ENCODE measurements around the gene KANK4. TPM values are rescaled to one million over a fixed set of nuclear protein-coding genes. Genes with fewer than 3 reads are reported as not detected.
"Not testable (repeated sequence)": the region's sequence is repeated elsewhere in the genome, so short reads cannot be mapped to it uniquely, and the experiment has no call there.

KANK4 gene
- total RNA-seq, 2 experiments from 2014 or later, result not detected

DNA sequence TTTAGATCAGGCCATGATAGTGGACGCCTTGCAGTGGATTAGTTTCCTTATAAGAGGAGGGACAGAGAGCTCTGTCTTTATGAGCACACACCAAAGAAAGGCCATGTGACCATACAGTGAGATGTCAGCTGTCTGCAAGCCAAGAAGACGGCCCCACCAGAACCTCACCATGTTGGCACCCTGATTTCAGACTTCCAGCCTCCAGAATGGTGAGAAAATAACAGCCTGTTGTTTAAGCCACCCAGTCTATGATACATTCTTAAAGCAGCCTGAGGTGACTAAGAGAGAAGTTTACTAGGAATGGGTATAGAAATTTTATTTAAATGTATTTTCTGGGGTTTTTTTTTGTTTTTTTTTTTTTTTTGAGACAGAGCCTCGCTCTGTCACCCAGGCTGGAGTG is 95.1 kb downstream of the KANK4 start:
- H3K9me3 Mint-ChIP-seq, result no peaks in the 10 kb centered on the region
- no peak overlapping the region for H3K27ac Mint-ChIP-seq
- DNase-seq, result no peak
- no peaks in the 10 kb centered on the region for H3K4me1 Mint-ChIP-seq
- no peak overlapping the region for H3K4me3 Mint-ChIP-seq
- H3K36me3 Mint-ChIP-seq, result no peaks in the 10 kb centered on the region
- no peak for ATAC-seq (ENCODE audit: low read depth)
- no peaks in the 10 kb centered on the region for H3K27me3 Mint-ChIP-seq
- POLR2A ChIA-PET, result no interaction called here

DNA sequence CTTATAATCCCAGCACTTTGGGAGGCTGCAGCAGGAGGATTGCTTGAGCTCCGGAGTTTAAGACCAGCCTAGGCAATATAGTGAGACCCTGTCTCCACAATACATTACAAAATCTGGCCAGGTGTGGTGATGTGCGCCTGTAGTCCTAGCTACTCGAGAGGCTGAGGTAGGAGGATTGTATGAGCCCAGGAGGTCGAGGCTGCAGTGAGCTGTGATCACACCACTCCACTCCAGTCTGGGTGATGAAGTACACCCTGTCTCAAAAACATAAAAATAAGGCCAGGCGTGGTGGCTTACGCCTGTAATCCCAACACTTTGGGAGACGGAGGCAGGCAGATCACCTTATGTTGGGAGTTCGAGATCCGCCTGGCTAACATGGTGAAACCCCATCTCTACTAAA is 96.9 kb downstream of the KANK4 start:
- no peaks in the 10 kb centered on the region for H3K27me3 Mint-ChIP-seq
- H3K27ac Mint-ChIP-seq, result no peak overlapping the region
- no peak for DNase-seq
- POLR2A ChIA-PET, result no interaction called here
- H3K4me3 Mint-ChIP-seq, result no peak overlapping the region
- no peak for ATAC-seq (ENCODE audit: low read depth)
- no peaks in the 10 kb centered on the region for H3K4me1 Mint-ChIP-seq
- H3K9me3 Mint-ChIP-seq, result no peaks in the 10 kb centered on the region
- no peaks in the 10 kb centered on the region for H3K36me3 Mint-ChIP-seq

DNA sequence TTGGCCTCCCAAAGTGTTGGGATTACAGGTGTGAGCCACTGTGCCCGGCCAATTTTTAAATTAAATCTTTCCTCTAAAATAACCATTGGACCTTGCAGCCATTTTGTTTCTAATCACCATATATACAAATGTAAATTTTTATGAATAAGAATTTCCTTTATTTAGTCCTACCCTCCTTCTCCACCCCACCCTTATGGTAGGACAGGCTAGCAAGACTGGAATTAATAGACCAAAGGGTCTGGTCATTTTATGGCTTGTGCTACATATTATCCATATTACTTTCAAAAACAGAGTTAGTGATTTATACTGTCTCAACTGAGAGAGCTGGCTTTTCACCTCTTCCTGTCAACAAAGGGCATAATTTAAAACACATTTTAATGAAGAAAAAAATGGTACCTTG is 98.1 kb downstream of the KANK4 start:
- H3K27ac Mint-ChIP-seq, result no peak overlapping the region
- POLR2A ChIA-PET, result no interaction called here
- H3K27me3 Mint-ChIP-seq, result no peaks in the 10 kb centered on the region
- DNase-seq (no peak), ATAC-seq (ENCODE audit: low read depth) (no peak)
- no peaks in the 10 kb centered on the region for H3K4me1 Mint-ChIP-seq
- H3K4me3 Mint-ChIP-seq, result no peak overlapping the region
- H3K9me3 Mint-ChIP-seq, result no peaks in the 10 kb centered on the region
- H3K36me3 Mint-ChIP-seq, result no peaks in the 10 kb centered on the region

DNA sequence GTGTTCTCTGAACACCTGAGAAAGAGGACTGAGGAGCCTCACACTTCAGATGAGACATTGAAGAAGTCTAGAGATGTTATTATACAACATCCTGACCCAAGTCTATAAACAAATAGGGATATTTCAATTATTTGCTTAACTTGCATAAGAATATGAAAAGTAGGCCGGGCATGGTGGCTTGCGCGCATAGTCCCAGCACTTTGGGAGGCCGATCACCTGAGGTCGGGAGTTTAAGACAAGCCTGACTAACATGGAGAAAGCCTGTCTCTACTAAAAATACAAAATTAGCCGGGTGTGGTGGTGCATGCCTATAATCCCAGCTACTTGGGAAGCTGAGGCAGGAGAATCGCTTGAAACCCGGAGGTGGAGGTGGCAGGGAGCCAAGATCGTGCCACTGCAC is 98.8 kb downstream of the KANK4 start:
- POLR2A ChIA-PET; H3K4me3 Mint-ChIP-seq; ATAC-seq (ENCODE audit: low read depth); H3K27me3 Mint-ChIP-seq; H3K4me1 Mint-ChIP-seq; H3K36me3 Mint-ChIP-seq; H3K9me3 Mint-ChIP-seq; DNase-seq; H3K27ac Mint-ChIP-seq: not testable (repeated sequence)

DNA sequence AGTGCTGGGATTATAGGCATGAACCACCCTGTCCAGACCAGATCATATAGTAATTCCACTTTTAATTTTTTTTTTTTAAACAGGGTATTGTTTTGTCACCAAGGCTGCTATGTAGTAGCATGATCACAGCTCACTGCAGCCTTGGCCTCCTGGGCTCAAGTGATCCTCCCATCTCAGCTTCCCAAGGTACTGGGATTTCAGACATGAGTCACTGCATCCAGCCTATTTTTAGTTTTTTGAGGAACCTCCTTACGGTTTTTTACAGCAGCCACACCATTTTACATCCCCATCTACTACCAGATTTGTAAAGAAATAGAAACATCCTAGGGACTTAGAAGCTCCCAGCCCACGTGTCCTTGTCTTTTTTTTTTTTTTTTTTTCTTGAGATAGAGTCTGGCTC is 100.6 kb downstream of the KANK4 start:
- no peak for DNase-seq
- no peaks in the 10 kb centered on the region for H3K27me3 Mint-ChIP-seq
- H3K36me3 Mint-ChIP-seq, result no peaks in the 10 kb centered on the region
- no peak overlapping the region for H3K4me3 Mint-ChIP-seq
- POLR2A ChIA-PET, result no interaction called here
- H3K27ac Mint-ChIP-seq, result no peak overlapping the region
- no peaks in the 10 kb centered on the region for H3K4me1 Mint-ChIP-seq
- no peak for ATAC-seq (ENCODE audit: low read depth)
- H3K9me3 Mint-ChIP-seq, result peaks cover 1% of the 10 kb centered on the region

DNA sequence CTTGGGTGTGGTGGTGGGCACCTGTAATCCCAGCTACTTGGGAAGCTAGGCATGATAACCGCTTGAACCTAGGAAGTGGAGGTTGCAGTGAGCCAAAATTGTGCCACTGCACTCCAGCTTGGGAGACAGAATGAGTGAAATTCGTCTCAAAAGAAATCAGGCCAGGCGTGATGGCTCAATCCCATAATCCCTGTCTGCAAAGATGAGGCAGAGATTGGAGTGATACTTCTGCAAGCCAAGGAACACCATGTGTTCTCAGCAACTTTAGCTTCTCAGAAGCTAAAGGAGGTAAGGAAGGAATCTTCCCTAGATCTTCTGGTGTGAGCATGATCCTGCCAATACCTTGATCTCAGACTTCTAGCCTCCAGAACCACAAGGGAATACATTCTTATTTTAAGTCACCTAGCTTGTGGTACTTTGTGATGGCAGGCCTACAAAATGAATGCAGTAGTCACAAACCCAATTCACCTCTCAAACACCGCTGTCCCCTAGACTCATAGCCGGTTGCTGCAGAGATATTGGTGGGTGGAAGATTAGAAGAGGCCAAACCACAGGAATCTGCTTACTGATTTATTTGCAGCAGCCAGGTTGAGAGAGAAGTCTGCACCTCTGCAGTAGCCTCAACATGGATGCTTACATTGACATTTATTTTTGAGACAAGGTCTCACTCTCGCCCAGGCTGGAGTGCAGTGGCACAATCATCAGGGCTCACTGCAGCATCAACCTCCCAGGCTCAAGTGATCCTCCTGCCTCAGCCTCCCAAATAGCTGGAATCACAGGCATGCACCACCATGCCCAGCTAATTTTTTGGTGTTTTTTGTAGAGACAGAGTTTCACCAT is 105.9 kb downstream of the KANK4 start:
- no peaks in the 10 kb centered on the region for H3K27me3 Mint-ChIP-seq
- H3K27ac Mint-ChIP-seq, result no peak overlapping the region
- peaks cover 5% of the 10 kb centered on the region for H3K36me3 Mint-ChIP-seq
- POLR2A ChIA-PET, result no interaction called here
- H3K4me1 Mint-ChIP-seq, result no peaks in the 10 kb centered on the region
- no peak for DNase-seq
- no peak for ATAC-seq (ENCODE audit: low read depth)
- H3K4me3 Mint-ChIP-seq, result no peak overlapping the region
- peaks cover 10% of the 10 kb centered on the region for H3K9me3 Mint-ChIP-seq

DNA sequence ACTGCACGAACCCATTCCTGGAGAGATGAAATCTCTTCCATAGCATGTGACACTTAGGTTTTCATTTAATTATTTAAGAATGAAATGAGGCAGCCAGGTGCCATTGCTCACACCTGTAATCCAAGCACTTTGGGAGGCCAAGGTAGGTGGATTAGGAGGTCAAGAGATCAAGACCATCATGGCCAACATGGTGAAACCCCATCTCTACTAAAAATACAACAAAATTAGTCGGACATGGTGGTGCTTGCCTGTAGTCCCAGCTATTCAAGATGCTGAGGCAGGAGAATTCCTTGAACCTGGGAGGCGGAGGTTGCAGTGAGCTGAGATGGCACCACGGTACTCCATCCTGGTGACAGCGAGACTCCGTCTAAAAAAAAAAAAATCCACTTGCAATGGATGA is 106.8 kb downstream of the KANK4 start:
- no peaks in the 10 kb centered on the region for H3K27me3 Mint-ChIP-seq
- no peak overlapping the region for H3K4me3 Mint-ChIP-seq
- ATAC-seq (ENCODE audit: low read depth), result no peak
- DNase-seq, result no peak
- H3K9me3 Mint-ChIP-seq, result peaks cover 10% of the 10 kb centered on the region
- H3K36me3 Mint-ChIP-seq, result peaks cover 5% of the 10 kb centered on the region
- no peaks in the 10 kb centered on the region for H3K4me1 Mint-ChIP-seq
- POLR2A ChIA-PET, result no interaction called here
- no peak overlapping the region for H3K27ac Mint-ChIP-seq

DNA sequence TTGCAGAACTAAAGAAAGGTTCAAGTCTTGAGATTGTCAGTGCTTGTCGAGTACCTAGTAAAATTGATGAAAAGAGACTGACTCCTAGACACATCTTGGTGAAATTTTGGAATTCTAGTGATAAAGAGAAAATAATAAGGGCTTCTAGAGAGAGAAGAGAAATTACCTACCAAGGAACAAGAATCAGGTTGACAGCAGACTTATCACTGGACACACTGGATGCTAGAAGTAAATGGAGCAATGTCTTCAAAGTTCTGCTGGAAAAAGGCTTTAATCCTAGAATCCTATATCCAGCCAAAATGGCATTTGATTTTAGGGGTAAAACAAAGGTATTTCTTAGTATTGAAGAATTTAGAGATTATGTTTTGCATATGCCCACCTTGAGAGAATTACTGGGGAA is 108.3 kb downstream of the KANK4 start:
- H3K36me3 Mint-ChIP-seq, result peaks cover 5% of the 10 kb centered on the region
- no peaks in the 10 kb centered on the region for H3K4me1 Mint-ChIP-seq
- H3K27me3 Mint-ChIP-seq, result no peaks in the 10 kb centered on the region
- H3K4me3 Mint-ChIP-seq, result no peak overlapping the region
- H3K9me3 Mint-ChIP-seq, result peaks cover 11% of the 10 kb centered on the region
- H3K27ac Mint-ChIP-seq, result no peak overlapping the region
- ATAC-seq (ENCODE audit: low read depth), result no peak
- POLR2A ChIA-PET, result no interaction called here
- DNase-seq, result no peak

DNA sequence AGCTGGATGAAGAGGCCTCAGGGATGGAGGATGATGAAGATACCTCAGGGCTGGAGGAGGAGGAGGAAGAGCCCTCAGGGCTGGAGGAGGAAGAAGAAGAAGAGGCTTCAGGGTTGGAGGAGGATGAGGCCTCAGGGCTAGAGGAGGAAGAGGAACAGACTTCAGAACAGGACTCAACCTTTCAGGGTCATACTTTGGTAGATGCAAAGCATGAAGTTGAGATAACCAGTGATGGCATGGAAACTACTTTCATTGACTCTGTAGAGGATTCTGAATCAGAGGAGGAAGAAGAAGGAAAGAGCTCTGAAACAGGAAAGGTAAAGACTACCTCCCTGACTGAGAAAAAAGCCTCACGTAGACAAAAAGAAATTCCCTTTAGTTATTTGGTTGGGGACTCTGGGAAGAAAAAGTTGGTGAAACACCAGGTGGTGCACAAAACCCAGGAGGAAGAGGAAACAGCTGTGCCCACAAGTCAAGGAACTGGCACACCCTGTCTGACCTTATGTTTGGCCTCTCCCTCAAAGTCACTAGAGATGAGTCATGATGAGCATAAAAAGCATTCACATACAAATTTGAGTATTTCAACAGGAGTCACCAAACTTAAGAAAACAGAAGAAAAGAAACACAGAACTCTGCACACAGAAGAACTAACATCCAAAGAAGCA is 109.2 kb downstream of the KANK4 start:
- POLR2A ChIA-PET, result no interaction called here
- peaks cover 5% of the 10 kb centered on the region for H3K36me3 Mint-ChIP-seq
- no peaks in the 10 kb centered on the region for H3K27me3 Mint-ChIP-seq
- H3K4me1 Mint-ChIP-seq, result no peaks in the 10 kb centered on the region
- H3K9me3 Mint-ChIP-seq, result peaks cover 11% of the 10 kb centered on the region
- ATAC-seq (ENCODE audit: low read depth) (no peak), DNase-seq (no peak)
- H3K4me3 Mint-ChIP-seq, result no peak overlapping the region
- no peak overlapping the region for H3K27ac Mint-ChIP-seq

DNA sequence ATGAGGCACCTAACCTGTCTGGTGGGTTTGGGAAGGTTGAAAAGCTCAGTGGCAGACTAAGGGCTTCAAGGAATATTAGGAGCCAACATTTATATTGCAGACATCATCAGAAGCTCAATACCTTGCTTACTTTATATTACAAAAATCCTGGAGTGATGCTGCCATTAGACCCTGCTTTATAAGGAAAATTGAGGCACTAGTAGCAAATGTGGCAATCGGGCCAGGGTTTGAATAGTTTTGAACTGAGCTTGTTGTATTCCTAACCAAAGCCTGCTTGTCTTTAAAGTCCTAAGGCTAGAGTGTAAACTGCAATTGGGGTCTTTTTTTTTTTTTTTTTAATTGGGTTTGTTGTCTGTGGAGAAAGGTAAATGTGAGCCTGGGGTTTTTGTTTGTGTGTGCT is 110.3 kb downstream of the KANK4 start:
- POLR2A ChIA-PET, result no interaction called here
- Mint-ChIP-seq H3K4me3 (no peak overlapping the region), H3K27ac (no peak overlapping the region)

DNA sequence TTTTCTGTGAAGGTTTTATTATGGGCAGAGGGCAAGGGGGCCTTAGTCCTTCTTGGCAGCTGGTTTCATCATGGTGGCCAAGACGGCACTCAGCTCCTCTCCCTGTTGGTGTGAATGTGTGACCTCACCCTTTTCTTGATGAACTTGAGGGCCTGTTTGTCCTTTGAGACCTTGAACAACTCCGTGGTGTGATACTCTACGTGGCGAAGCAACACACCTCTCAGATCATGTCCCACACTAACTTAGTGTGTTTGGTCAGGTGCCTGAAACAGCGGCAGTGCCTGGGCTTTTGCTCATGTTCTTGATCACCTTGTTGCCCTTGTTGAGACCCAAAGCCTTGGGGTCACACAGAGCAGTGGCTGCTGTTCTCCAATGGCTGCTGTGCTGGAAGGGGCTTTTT is 111.1 kb downstream of the KANK4 start:
- Mint-ChIP-seq H3K27me3 (no peaks in the 10 kb centered on the region), H3K27ac (no peak overlapping the region), H3K36me3 (peaks cover 5% of the 10 kb centered on the region), H3K9me3 (peaks cover 10% of the 10 kb centered on the region), H3K4me1 (no peaks in the 10 kb centered on the region), H3K4me3 (no peak overlapping the region)
- no peak for DNase-seq
- POLR2A ChIA-PET, result no interaction called here
- no peak for ATAC-seq (ENCODE audit: low read depth)

More for the DNA sequence above, 110.3 kb downstream of the KANK4 start:
- Mint-ChIP-seq H3K36me3 (peaks cover 5% of the 10 kb centered on the region), H3K4me1 (no peaks in the 10 kb centered on the region), H3K9me3 (peaks cover 10% of the 10 kb centered on the region), H3K27me3 (no peaks in the 10 kb centered on the region)
- ATAC-seq (ENCODE audit: low read depth), result no peak
- DNase-seq, result no peak

DNA sequence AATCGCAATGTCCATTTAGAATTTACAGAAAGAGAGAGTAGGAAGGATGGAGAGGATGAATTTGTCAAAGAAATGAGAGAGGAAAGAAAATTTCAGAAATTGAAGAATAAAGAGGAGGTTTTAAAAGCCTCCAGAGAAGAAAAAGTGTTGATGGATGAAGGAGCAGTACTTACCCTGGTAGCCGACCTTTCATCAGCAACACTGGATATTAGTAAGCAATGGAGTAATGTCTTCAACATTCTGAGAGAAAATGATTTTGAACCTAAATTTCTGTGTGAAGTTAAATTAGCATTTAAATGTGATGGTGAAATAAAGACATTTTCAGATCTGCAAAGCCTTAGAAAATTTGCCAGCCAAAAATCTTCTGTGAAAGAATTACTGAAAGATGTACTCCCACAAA is 112.0 kb downstream of the KANK4 start:
- H3K4me3 Mint-ChIP-seq, result no peak overlapping the region
- no peak overlapping the region for H3K27ac Mint-ChIP-seq
- POLR2A ChIA-PET, result no interaction called here
- peaks cover 5% of the 10 kb centered on the region for H3K36me3 Mint-ChIP-seq
- no peak for ATAC-seq (ENCODE audit: low read depth)
- no peaks in the 10 kb centered on the region for H3K27me3 Mint-ChIP-seq
- DNase-seq, result no peak
- H3K4me1 Mint-ChIP-seq, result no peaks in the 10 kb centered on the region
- H3K9me3 Mint-ChIP-seq, result peaks cover 10% of the 10 kb centered on the region

DNA sequence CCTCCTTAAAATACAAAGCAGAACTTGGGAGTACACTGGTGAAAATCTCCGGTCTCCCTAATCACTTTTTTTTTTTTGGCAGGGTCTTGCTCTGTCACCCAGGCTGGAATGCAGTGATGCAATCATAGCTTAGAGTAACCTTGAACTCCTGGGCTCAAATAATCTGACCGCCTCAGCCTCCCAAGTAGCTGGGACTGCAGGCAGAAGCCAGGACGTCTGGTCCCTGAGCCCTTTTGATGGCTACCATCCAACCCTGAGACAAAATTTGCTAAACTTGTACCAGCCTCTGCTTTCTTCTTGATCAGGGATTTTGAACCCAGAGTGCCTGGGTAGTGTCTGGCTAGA is 120.5 kb downstream of the KANK4 start:
- H3K27me3 Mint-ChIP-seq, result peaks cover 35% of the 10 kb centered on the region
- H3K36me3 Mint-ChIP-seq, result peaks cover 3% of the 10 kb centered on the region
- POLR2A ChIA-PET, result no interaction called here
- no peak overlapping the region for H3K27ac Mint-ChIP-seq
- DNase-seq, result no peak
- no peaks in the 10 kb centered on the region for H3K9me3 Mint-ChIP-seq
- H3K4me3 Mint-ChIP-seq, result no peak overlapping the region
- no peak for ATAC-seq (ENCODE audit: low read depth)
- peaks cover 4% of the 10 kb centered on the region for H3K4me1 Mint-ChIP-seq

DNA sequence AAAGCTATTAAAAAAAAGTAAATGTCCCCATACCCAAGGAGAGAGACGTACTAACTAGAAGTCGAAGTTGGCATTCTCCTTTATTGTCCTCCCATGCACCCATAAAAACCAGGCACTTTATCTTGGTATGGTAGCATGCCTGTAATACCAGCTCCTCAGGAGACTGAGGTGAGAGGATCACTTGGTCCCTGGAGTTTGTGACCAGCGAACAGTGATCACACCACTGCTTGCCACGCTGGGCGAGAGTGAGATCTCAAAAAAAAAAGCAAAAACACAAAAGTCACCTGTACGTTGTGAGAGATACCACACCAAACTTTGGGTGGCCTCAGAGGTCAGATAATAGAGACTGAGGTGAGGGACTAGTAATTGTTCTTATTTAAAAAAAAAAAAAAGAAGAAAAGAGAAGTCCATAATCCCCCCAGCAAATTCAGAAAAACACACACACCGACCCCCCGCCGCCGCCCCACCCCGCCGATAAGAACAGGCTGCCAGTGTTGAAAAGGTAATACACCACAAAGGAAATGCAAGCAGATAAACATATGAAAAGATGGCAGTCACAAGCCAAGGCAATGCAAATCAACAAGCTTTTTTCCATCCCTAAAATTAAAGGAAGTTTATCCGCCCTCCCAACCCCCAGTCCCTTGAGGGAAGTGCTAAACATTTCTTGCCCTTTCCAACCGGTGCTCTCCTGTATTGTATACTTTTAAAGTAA is 121.0 kb downstream of the KANK4 start:
- peaks cover 3% of the 10 kb centered on the region for H3K36me3 Mint-ChIP-seq
- peaks cover 4% of the 10 kb centered on the region for H3K4me1 Mint-ChIP-seq
- no peak overlapping the region for H3K27ac Mint-ChIP-seq
- POLR2A ChIA-PET, result no interaction called here
- ATAC-seq (ENCODE audit: low read depth) (no peak), DNase-seq (no peak)
- no peak overlapping the region for H3K4me3 Mint-ChIP-seq
- no peaks in the 10 kb centered on the region for H3K9me3 Mint-ChIP-seq
- H3K27me3 Mint-ChIP-seq, result peaks cover 39% of the 10 kb centered on the region
